ENCODE measurements around the gene ZNF674. TPM values are rescaled to one million over a fixed set of nuclear protein-coding genes. Genes with fewer than 3 reads are reported as not detected.

Gene ZNF674
- total and polyA plus RNA-seq, 10 of the 15 experiments (the other 5 are each of a cell fraction or from before 2014, with no cell fraction given): 1.0 to 3.7 (median 1.8) TPM

GRCh38 chrX:46545111-46546005, at the start of gene ZNF674 (continued):
- TF ChIP-seq CREB1 (IDR thresholded peaks at IDR 0.05; ENCODE audit: low read depth): peak; percentile 79
- TF ChIP-seq HSF1 (IDR thresholded peaks at IDR 0.05; ENCODE audit: low read depth, low read length): no peak
- no peak for TF ChIP-seq IRF5 (IDR thresholded peaks at IDR 0.05; ENCODE audit: borderline replicate concordance)
- peak; percentile 86 for TF ChIP-seq POLR2AphosphoS5 (IDR thresholded peaks at IDR 0.05; ENCODE audit: low read length)
- TF ChIP-seq JUNB (IDR thresholded peaks at IDR 0.05): peak; percentile 20; the same call in 1 of the 2 replicates
- TF ChIP-seq ZBTB4 (CRISPR knock-in tag; IDR thresholded peaks at IDR 0.05): no peak
- peak; percentile 41; the same call in 1 of the 2 replicates for TF ChIP-seq RAD21 (IDR thresholded peaks at IDR 0.05; ENCODE audit: insufficient read depth, low read depth, low read length)
- TF ChIP-seq MEF2B (IDR thresholded peaks at IDR 0.05; ENCODE audit: partially characterized antibody, poor library complexity, severe bottlenecking): peak; percentile 95
- TF ChIP-seq TAF1 (IDR thresholded peaks at IDR 0.05; ENCODE audit: borderline replicate concordance, low read depth, low read length): peak; percentile 63; the same call in 1 of the 2 replicates
- peak; percentile 92 for TF ChIP-seq ATF7 (IDR thresholded peaks at IDR 0.05; ENCODE audit: low read depth)
- TF ChIP-seq TBL1XR1 (IDR thresholded peaks at IDR 0.05; ENCODE audit: low read depth, low read length): 0 out of 2 replicates have a peak, but pooled peaks have one; percentile 59
- TF ChIP-seq ZNF687 (IDR thresholded peaks at IDR 0.05): 0 out of 2 replicates have a peak, but pooled peaks have one; percentile 45
- TF ChIP-seq NFXL1 (IDR thresholded peaks at IDR 0.05; ENCODE audit: borderline replicate concordance): no peak
- peak; percentile 73 for TF ChIP-seq IKZF1 (conservative IDR thresholded peaks at IDR 0.05)
- peak; percentile 89 for TF ChIP-seq POLR2A (IDR thresholded peaks at IDR 0.05; ENCODE audit: low read depth, low read length)
- peak; percentile 83; the same call in 1 of the 2 replicates for TF ChIP-seq MTA2 (IDR thresholded peaks at IDR 0.05; ENCODE audit: low read depth)
- no peak for TF ChIP-seq ZNF217 (IDR thresholded peaks at IDR 0.05)
- TF ChIP-seq RB1 (IDR thresholded peaks at IDR 0.05; ENCODE audit: borderline replicate concordance): 0 out of 2 replicates have a peak, but pooled peaks have one; percentile 13
- peak; percentile 60; the same call in 1 of the 2 replicates for TF ChIP-seq GABPA (IDR thresholded peaks at IDR 0.05; ENCODE audit: low read depth)
- TF ChIP-seq CREM (IDR thresholded peaks at IDR 0.05; ENCODE audit: low read depth): peak; percentile 46; the same call in 1 of the 2 replicates

All from GM12878 (cell line).